Natural killer cell (primary cell): ENCODE measurements around the gene MPPED1. TPM values are rescaled to one million over a fixed set of nuclear protein-coding genes. Genes with fewer than 3 reads are reported as not detected.

Experiments
- ATAC-seq, 3 donors: fragments of 150-1000 bp in 2 of 3; fragments of 200-7000 bp in 1 of 3; cut with Tn5 transposase; 1 replicate in 1 of 3; 2 replicates in 2 of 3; pipeline ENCODE4 v1.10.0; 2021; ENCODE audit warnings: mild to moderate bottlenecking in 2 of 3, moderate library complexity in 2 of 3
- DNase-seq, 2 donors: peaks; one replicate each; pipeline versions ENCODE4 v3.0.0 to v3.0.0-alpha.2; 2013 to 2021; ENCODE audit warnings: mixed read lengths in 1 of 2
- H3K27ac ChIP-seq: one replicate; pipeline ENCODE4 v1.5.1; 2013; ENCODE audit warnings: mild to moderate bottlenecking, low read length
- H3K27me3 ChIP-seq: one replicate; pipeline ENCODE4 v1.6.1; 2013; ENCODE audit warnings: low read length; ENCODE audit not compliant: control insufficient read depth, insufficient read depth
- H3K36me3 ChIP-seq: one replicate; pipeline ENCODE4 v1.6.1; 2013; ENCODE audit warnings: low read length; ENCODE audit not compliant: control insufficient read depth, insufficient read depth
- H3K4me1 ChIP-seq: one replicate; pipeline ENCODE4 v1.6.1; 2013; ENCODE audit warnings: low read length; ENCODE audit not compliant: control insufficient read depth, insufficient read depth
- H3K4me3 ChIP-seq: one replicate; pipeline ENCODE4 v1.5.1; 2013; ENCODE audit warnings: low read length
- H3K9me3 ChIP-seq: one replicate; pipeline ENCODE4 v1.6.1; 2013; ENCODE audit warnings: low read length; ENCODE audit not compliant: control insufficient read depth, insufficient read depth
- H3K27ac Mint-ChIP-seq, 2 donors: one replicate each; pipeline ENCODE4 v1.8.0; 2022; ENCODE audit warnings: mild to moderate bottlenecking in 2 of 2, mixed read lengths in 2 of 2, moderate library complexity in 1 of 2
- H3K27me3 Mint-ChIP-seq, 2 donors: one replicate each; pipeline ENCODE4 v1.8.0; 2022; ENCODE audit warnings: low read depth in 2 of 2, mixed read lengths in 2 of 2
- H3K36me3 Mint-ChIP-seq: one replicate; pipeline ENCODE4 v1.8.0; 2022; ENCODE audit warnings: mixed read lengths
- H3K4me1 Mint-ChIP-seq, 2 donors: one replicate each; pipeline ENCODE4 v1.8.0; 2022; ENCODE audit warnings: mixed read lengths in 2 of 2
- H3K4me3 Mint-ChIP-seq: one replicate; pipeline ENCODE4 v1.8.0; 2022; ENCODE audit warnings: mild to moderate bottlenecking, moderate library complexity, mixed read lengths
- H3K9me3 Mint-ChIP-seq, 2 donors: one replicate each; pipeline ENCODE4 v1.8.0; 2022; ENCODE audit warnings: mixed read lengths in 2 of 2
- CTCF ChIP-seq: fragments of 200-600 bp; IDR thresholded peaks from one replicate; pipeline ENCODE4 v1.8.0; 2022; ENCODE audit warnings: antibody characterized with exemption
- WGBS: methylation state at CpG from one replicate; pipeline ENCODE4 v1.1.7; 2013; ENCODE audit warnings: missing lambda C conversion rate; ENCODE audit not compliant: insufficient coverage; 5-methylcytosine and 5-hydroxymethylcytosine counted together
- intact Hi-C: fragments of 100-400 bp; cut with micrococcal nuclease; formaldehyde crosslinking; loops from one replicate; pipeline ENCODE4 v1.14.2; 2022
- total RNA-seq, 4 donors: library from RNA; stranded (reverse); fragments of 120-200 nt in 1 of 4; gene quantifications; one replicate each; pipeline versions ENCODE4 v1.2.3 to v1.2.4, GENCODE V29; 2013 to 2022

Gene MPPED1
- total RNA-seq, 3 donors from 2014 or later (not counting 1 experiment from before 2014, with no cell fraction given) = not detected

DNA sequence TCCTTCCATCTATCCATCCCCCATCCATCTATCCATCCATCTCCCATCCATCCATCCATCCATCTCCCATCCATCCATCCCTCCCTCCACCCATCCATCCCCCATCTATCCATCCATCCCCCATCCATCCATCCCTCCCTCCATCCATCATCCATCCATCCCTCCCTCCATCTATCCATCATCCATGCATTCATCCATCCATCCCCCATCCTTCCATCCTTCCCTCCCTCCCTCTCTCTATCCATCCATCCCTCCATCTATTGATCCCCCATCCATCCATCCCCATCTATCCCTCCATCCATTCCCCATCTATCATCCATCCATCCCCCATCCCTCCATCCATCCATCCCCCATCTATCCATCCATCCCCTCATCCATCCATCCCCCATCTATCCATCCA lies 96.7 kb downstream of the MPPED1 start:
- Histone ChIP-seq H3K9me3 (no peaks in the 10 kb centered on the region), H3K36me3 (no peaks in the 10 kb centered on the region), H3K4me1 (no peaks in the 10 kb centered on the region), H3K4me3 (no peak overlapping the region), H3K27me3 (no peaks in the 10 kb centered on the region), H3K27ac (no peak overlapping the region)
- H3K4me1 Mint-ChIP-seq = no peaks in the 10 kb centered on the region
- H3K9me3 Mint-ChIP-seq = no peaks in the 10 kb centered on the region
- no peak for TF ChIP-seq CTCF
- ATAC-seq = no peak
- no peak overlapping the region for H3K27ac Mint-ChIP-seq
- intact Hi-C loops = no loop called here
- no peak for DNase-seq
- no peaks in the 10 kb centered on the region for H3K27me3 Mint-ChIP-seq
- no peak overlapping the region for H3K4me3 Mint-ChIP-seq
- H3K36me3 Mint-ChIP-seq = no peaks in the 10 kb centered on the region

DNA sequence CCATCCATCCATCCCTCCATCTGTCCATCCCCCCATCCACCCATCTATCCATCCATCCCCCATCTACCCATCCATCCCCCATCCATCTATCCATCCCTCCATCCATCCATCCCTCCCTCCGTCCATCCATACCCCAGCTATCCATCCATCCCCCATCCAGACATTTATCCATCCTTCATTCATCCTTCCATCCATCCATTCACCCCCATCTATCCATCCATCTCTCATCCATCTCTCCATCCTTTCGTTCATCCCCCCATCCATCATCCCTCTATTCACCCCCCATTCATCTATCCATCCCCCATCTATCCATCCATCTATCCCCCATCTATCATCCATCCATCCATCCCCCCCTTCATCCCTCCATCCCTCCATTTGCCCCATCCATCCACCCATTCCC lies 97.5 kb downstream of the MPPED1 start:
- 84% methylated on average over 2 of the region's 2 CpGs for WGBS
- TF ChIP-seq CTCF = no peak
- ATAC-seq = no peak

DNA sequence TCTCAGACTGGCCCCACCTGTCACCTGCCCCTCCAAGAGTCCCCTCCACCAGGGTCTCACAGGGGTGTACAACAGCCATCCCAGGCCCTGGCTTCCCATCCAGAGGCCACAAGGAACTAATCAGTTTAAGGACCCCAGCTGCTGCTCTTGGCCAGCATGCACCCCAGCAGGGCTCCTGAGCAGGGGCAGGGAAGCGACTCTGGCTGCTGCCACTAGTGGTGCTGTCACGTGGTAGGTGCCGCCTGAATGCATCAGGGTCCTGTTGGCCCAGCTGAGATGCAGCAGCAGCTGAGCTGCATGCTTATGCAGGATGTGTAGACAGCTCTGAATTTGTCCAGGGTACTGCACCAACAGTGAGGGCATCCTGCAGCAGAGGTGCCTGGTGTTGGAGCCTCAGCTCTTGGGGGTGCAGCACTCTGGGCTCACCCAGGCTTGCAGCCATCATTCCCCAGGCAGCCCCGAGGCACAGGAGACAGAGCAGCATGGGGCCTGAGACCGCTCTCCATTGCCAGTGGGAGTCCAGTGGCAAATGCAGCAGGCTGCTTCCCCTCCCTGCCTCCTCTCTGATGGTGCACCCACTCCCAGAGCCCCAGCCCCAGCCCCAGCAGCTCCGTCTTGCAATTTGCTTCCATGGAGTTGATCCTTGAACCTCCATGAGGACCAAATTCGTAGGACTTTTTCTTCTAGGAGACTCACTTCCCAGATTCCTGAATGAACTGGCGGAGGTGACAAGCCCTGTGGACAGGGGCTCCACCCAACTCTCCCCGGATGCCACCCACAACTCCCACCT lies 98.7 kb downstream of the MPPED1 start:
- DNase-seq = no peak
- H3K36me3 Mint-ChIP-seq = no peaks in the 10 kb centered on the region
- ATAC-seq = no peak
- no peaks in the 10 kb centered on the region for H3K4me1 Mint-ChIP-seq
- H3K36me3 ChIP-seq = no peaks in the 10 kb centered on the region
- intact Hi-C loops = no loop called here
- H3K27me3 Mint-ChIP-seq = no peaks in the 10 kb centered on the region
- no peaks in the 10 kb centered on the region for H3K27me3 ChIP-seq
- no peaks in the 10 kb centered on the region for H3K9me3 Mint-ChIP-seq
- no peaks in the 10 kb centered on the region for H3K4me1 ChIP-seq
- no peak overlapping the region for H3K27ac ChIP-seq
- H3K27ac Mint-ChIP-seq = no peak overlapping the region
- H3K9me3 ChIP-seq = no peaks in the 10 kb centered on the region
- no peak overlapping the region for H3K4me3 ChIP-seq
- no peak for TF ChIP-seq CTCF
- no peak overlapping the region for H3K4me3 Mint-ChIP-seq
- WGBS = 86% methylated on average over 9 of the region's 9 CpGs

More for the DNA sequence above, 97.5 kb downstream of the MPPED1 start:
- Histone ChIP-seq H3K27me3 (no peaks in the 10 kb centered on the region), H3K4me1 (no peaks in the 10 kb centered on the region), H3K9me3 (no peaks in the 10 kb centered on the region), H3K27ac (no peak overlapping the region), H3K36me3 (no peaks in the 10 kb centered on the region), H3K4me3 (no peak overlapping the region)
- Mint-ChIP-seq H3K27me3 (no peaks in the 10 kb centered on the region), H3K4me1 (no peaks in the 10 kb centered on the region), H3K36me3 (no peaks in the 10 kb centered on the region), H3K27ac (no peak overlapping the region), H3K9me3 (no peaks in the 10 kb centered on the region), H3K4me3 (no peak overlapping the region)
- DNase-seq = no peak
- intact Hi-C loops = no loop called here
